ENCODE measurements around the gene PLVAP.

The PLVAP gene

DNA sequence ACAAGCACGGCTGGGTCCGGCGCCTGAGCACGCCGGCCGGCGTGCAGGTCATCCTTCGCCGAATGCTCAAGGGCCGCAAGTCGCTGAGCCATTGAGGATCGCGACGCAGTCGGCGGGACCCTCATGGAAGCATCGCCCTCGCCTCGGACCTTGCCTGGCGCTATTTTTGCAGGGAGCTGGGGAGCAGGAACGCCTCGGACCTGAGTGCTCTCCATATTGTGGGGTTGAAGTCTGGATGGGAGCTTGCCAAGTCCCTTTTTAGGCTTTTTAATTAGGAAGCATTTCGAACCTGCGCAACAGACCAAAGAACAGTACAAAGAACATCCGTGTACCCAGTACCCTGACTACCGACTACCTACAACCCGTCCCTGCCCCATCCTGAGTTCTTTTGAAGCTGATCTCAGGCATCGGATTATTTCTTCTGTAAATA, 70.8 kb downstream of the PLVAP start:
- DNase-seq (ENCODE audit: low read depth) = no peak
- peak overlapping the region; percentile 77 for H3K4me3 ChIP-seq (ENCODE audit: control insufficient read depth, low read depth, low read length)

GRCh38 chr19:17305517-17306284, 71.4 kb downstream of the PLVAP start, which contains the start of gene MRPL34:
Gene MRPL34, plus strand, starts transcription at chr19:17305872. Its CDS starts 21 bp downstream, at chr19:17305893.
- peak within 1 kb of the TSS; percentile 77 for H3K4me3 ChIP-seq (ENCODE audit: control insufficient read depth, low read depth, low read length)
- peak; percentile 96 for DNase-seq (ENCODE audit: low read depth)
- TF ChIP-seq, protein P1, sequence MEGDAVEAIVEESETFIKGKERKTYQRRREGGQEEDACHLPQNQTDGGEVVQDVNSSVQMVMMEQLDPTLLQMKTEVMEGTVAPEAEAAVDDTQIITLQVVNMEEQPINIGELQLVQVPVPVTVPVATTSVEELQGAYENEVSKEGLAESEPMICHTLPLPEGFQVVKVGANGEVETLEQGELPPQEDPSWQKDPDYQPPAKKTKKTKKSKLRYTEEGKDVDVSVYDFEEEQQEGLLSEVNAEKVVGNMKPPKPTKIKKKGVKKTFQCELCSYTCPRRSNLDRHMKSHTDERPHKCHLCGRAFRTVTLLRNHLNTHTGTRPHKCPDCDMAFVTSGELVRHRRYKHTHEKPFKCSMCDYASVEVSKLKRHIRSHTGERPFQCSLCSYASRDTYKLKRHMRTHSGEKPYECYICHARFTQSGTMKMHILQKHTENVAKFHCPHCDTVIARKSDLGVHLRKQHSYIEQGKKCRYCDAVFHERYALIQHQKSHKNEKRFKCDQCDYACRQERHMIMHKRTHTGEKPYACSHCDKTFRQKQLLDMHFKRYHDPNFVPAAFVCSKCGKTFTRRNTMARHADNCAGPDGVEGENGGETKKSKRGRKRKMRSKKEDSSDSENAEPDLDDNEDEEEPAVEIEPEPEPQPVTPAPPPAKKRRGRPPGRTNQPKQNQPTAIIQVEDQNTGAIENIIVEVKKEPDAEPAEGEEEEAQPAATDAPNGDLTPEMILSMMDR (IDR thresholded peaks at IDR 0.05; ENCODE audit: control insufficient read depth, insufficient read depth, low read depth, low read length, missing control alignments) = peak; percentile 78

More for the DNA sequence above, 70.8 kb downstream of the PLVAP start:
- TF ChIP-seq, protein P1 (IDR thresholded peaks at IDR 0.05; ENCODE audit: control insufficient read depth, insufficient read depth, low read depth, low read length, missing control alignments) = no peak

- TF ChIP-seq, protein P1 (IDR thresholded peaks at IDR 0.05; ENCODE audit: control insufficient read depth, insufficient read depth, low read depth, low read length, missing control alignments) = no peak
- peak overlapping the region; percentile 77 for H3K4me3 ChIP-seq (ENCODE audit: control insufficient read depth, low read depth, low read length)
- DNase-seq (ENCODE audit: low read depth) = no peak
These were observed 72.0 kb downstream of the PLVAP start for GRCh38 chr19:17305216-17305516.

GRCh38 chr19:17304386-17305215, 72.5 kb downstream of the PLVAP start:
- no peak overlapping the region for H3K4me3 ChIP-seq (ENCODE audit: control insufficient read depth, low read depth, low read length)
- TF ChIP-seq, protein P1 (IDR thresholded peaks at IDR 0.05; ENCODE audit: control insufficient read depth, insufficient read depth, low read depth, low read length, missing control alignments) = no peak
- no peak for DNase-seq (ENCODE audit: low read depth)

GRCh38 chr19:17303940-17304267, 73.2 kb downstream of the PLVAP start:
- no peak overlapping the region for H3K4me3 ChIP-seq (ENCODE audit: control insufficient read depth, low read depth, low read length)
- DNase-seq (ENCODE audit: low read depth) = no peak
- TF ChIP-seq, protein P1 (IDR thresholded peaks at IDR 0.05; ENCODE audit: control insufficient read depth, insufficient read depth, low read depth, low read length, missing control alignments) = no peak

GRCh38 chr19:17303167-17303939, 73.8 kb downstream of the PLVAP start, which contains the start of gene ABHD8:
Gene ABHD8, minus strand, starts transcription at chr19:17303425. Its CDS starts 1,809 bp downstream, at chr19:17301616.
- peak within 1 kb of the TSS; percentile 81 for H3K4me3 ChIP-seq (ENCODE audit: control insufficient read depth, low read depth, low read length)
- peak; percentile 78 for DNase-seq (ENCODE audit: low read depth)
- TF ChIP-seq, protein P1 (IDR thresholded peaks at IDR 0.05; ENCODE audit: control insufficient read depth, insufficient read depth, low read depth, low read length, missing control alignments) = peak; percentile 16
